Erythroblast (primary cell): ENCODE data around the gene SIAH3.

Experiments used
- GATA1 ChIP-seq: IDR thresholded peaks from 2 replicates; pipeline ENCODE4 v1.6.1; 2011; ENCODE audit warnings: low read depth, mild to moderate bottlenecking, control low read depth, low read length, moderate library complexity
- POLR2A ChIP-seq: IDR thresholded peaks from 2 replicates; pipeline ENCODE4 v1.6.1; 2011; ENCODE audit warnings: mild to moderate bottlenecking, low read length

DNA sequence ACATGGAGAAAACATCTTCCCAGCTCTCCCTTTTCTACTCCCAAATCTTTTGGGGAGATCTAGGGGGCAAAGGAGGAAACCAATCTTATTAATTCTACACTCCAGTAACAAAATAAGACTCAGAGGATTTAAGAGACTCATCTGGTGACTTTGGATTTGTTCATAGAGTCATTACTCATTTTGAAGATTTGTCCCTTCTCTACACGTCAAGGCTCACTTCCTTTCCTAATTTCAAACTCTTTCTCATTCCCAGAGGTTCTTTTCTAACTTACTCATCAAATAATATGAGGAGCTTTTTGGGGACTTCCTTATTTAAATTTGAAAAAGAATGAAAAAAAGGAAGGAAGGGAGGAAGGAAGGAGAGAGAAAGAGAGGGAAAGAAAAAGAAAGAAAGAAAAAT lies 14.4 kb downstream of the SIAH3 start:
- TF ChIP-seq POLR2A (no peak), GATA1 (no peak)
